K562 (cell line): ENCODE results near the gene ABHD8. TPM values are rescaled to one million over a fixed set of nuclear protein-coding genes. Genes with fewer than 3 reads are reported as not detected.

Experiments
- ATAC-seq: fragments of 200-7000 bp; cut with Tn5 transposase; 3 replicates; pipeline ENCODE4 v1.9.1; 2020; ENCODE audit warnings: moderate library complexity
- BruUV-seq: library from RNA; stranded (reverse); fragments of 400-500 nt; replicated peaks from 2 replicates; lab custom pipeline; 2021; lab: Mats Ljungman, UMichigan
- CTCF ChIA-PET: fragments of 300-600 bp; formaldehyde crosslinking; extraction: SDS; loops from one replicate; lab custom pipeline; 2021; ENCODE audit warnings: low intra/inter-chr PET ratio; lab: Yijun Ruan, JAX
- POLR2A ChIA-PET: fragments of 300-600, 350-650 bp; sonication (Branson Sonifier 250); formaldehyde crosslinking; extraction: SDS; loops from one replicate; lab custom pipeline; 2021; ENCODE audit warnings: antibody characterized with exemption, inconsistent platforms; lab: Yijun Ruan, JAX
- DNase-seq, 4 experiments: peaks; one replicate each; pipeline versions ENCODE4 v3.0.0 to v3.0.0-alpha.2; 2011 to 2018; ENCODE audit warnings: low spot score in 3 of 4, mixed read lengths in 3 of 4; ENCODE audit errors: extremely low read depth in 1 of 4
- FAIRE-seq: peaks from 2 replicates; lab custom pipeline; 2011; peaks lifted over from hg19 to GRCh38; lab: Jason Lieb, UNC
- H2AFZ ChIP-seq: 2 replicates; pipeline ENCODE4 v1.6.0; 2011; ENCODE audit warnings: low read depth, low read length, control low read depth, inconsistent platforms
- H3K27ac ChIP-seq: fragments of 200-600 bp; 3 replicates; pipeline ENCODE4 v1.8.0; 2011; ENCODE audit warnings: low read depth, mild to moderate bottlenecking, control low read depth, inconsistent platforms, low read length, moderate library complexity, mixed read lengths; ENCODE audit errors: extremely low read depth
- H3K27me3 ChIP-seq, 2 experiments: fragments of 300-600 bp in 1 of 2; 2 replicates in 1 of 2; 3 replicates in 1 of 2; pipeline versions ENCODE4 v1.6.0 to v1.8.0; 2011; ENCODE audit warnings: inconsistent platforms in 2 of 2, low read length in 2 of 2, mild to moderate bottlenecking in 1 of 2, mixed read lengths in 1 of 2, moderate library complexity in 1 of 2; ENCODE audit not compliant: control insufficient read depth in 2 of 2, insufficient read depth in 2 of 2
- H3K36me3 ChIP-seq: fragments of 300-600 bp; 3 replicates; pipeline ENCODE4 v1.8.0; 2011; ENCODE audit warnings: mild to moderate bottlenecking, low read length, inconsistent platforms; ENCODE audit not compliant: control insufficient read depth, insufficient read depth
- H3K4me1 ChIP-seq, 2 experiments: fragments of 200-600 bp in 1 of 2; replicated peaks in 1 of 2; 2 replicates in 1 of 2; 3 replicates in 1 of 2; pipeline versions ENCODE4 v1.5.1 to v1.8.0; 2011; ENCODE audit warnings: inconsistent platforms in 2 of 2, low read length in 2 of 2, mild to moderate bottlenecking in 1 of 2, mixed read lengths in 1 of 2, moderate library complexity in 1 of 2; ENCODE audit not compliant: control insufficient read depth in 2 of 2, insufficient read depth in 2 of 2
- H3K4me2 ChIP-seq: 2 replicates; pipeline ENCODE4 v1.6.1; 2011; ENCODE audit warnings: low read length, control low read depth, inconsistent platforms, mixed read lengths; ENCODE audit not compliant: insufficient read depth
- H3K4me3 ChIP-seq: fragments of 200-600 bp; sonication (generic), shearing (Covaris generic); 2 replicates; pipeline ENCODE4 v1.5.1; 2016; ENCODE audit warnings: control low read depth, inconsistent platforms
- H3K79me2 ChIP-seq: fragments of 200-600 bp; 3 replicates; pipeline ENCODE4 v1.8.0; 2011; ENCODE audit warnings: low read length, inconsistent platforms; ENCODE audit not compliant: control insufficient read depth, insufficient read depth
- H3K9ac ChIP-seq, 2 experiments: 2 replicates each; pipeline versions ENCODE4 v1.6.0 to v1.6.1; 2011; ENCODE audit warnings: low read depth in 2 of 2, low read length in 2 of 2, control low read depth in 1 of 2, inconsistent platforms in 1 of 2, mild to moderate bottlenecking in 1 of 2, mixed read lengths in 1 of 2; ENCODE audit not compliant: insufficient read depth in 1 of 2
- H3K9me1 ChIP-seq: one replicate; pipeline ENCODE4 v1.6.0; 2011; ENCODE audit warnings: inconsistent platforms, mild to moderate bottlenecking, low read length, moderate library complexity; ENCODE audit not compliant: control insufficient read depth, insufficient read depth
- H3K9me3 ChIP-seq: replicated peaks from 2 replicates; pipeline ENCODE4 v1.5.1; 2011; ENCODE audit warnings: low read depth, low read length, inconsistent platforms; ENCODE audit not compliant: control insufficient read depth, insufficient read depth
- H4K20me1 ChIP-seq: replicated peaks from 2 replicates; pipeline ENCODE4 v1.6.1; 2011; ENCODE audit warnings: low read length, inconsistent platforms, mixed read lengths; ENCODE audit not compliant: control insufficient read depth, insufficient read depth
- CREBBP ChIP-seq: IDR thresholded peaks from one replicate; pipeline ENCODE4 v1.6.1; 2012; ENCODE audit warnings: low read depth, mild to moderate bottlenecking, control low read depth, inconsistent platforms, low read length
- HNRNPL ChIP-seq: fragments of 200-400 bp; formaldehyde crosslinking; IDR thresholded peaks from 2 replicates; pipeline ENCODE4 v1.6.1; 2017; ENCODE audit warnings: low read depth, mild to moderate bottlenecking, low read length
- SP2 ChIP-seq: IDR thresholded peaks from 2 replicates; pipeline ENCODE4 v1.6.1; 2011; ENCODE audit warnings: mild to moderate bottlenecking, low read depth, low read length, moderate library complexity; ENCODE audit not compliant: poor library complexity, severe bottlenecking; ENCODE audit errors: extremely low read depth
- TOE1 ChIP-seq, 2 experiments: fragments of 450-650 bp in 1 of 2; sonication (generic) in 1 of 2; formaldehyde crosslinking in 1 of 2; IDR thresholded peaks; 2 replicates each; pipeline versions ENCODE4 v1.7.1 to v1.8.0; 2016 to 2022; ENCODE audit warnings: borderline replicate concordance in 2 of 2, mild to moderate bottlenecking in 2 of 2, antibody characterized with exemption in 1 of 2, inconsistent platforms in 1 of 2, low read depth in 1 of 2, missing genetic modification reagents in 1 of 2, moderate library complexity in 1 of 2
- WGBS: fragments of 100-300 bp; shearing (Covaris generic); methylation state at CpG from one replicate; pipeline ENCODE4 v1.1.6; 2016; ENCODE audit warnings: low coverage, mixed read lengths; ENCODE audit not compliant: insufficient coverage; ENCODE audit errors: missing lambda C conversion rate; 5-methylcytosine and 5-hydroxymethylcytosine counted together
- in situ Hi-C: fragments of 300-500 bp; cut with MboI; formaldehyde crosslinking; loops from 4 replicates; pipeline ENCODE4 v1.15.0; 2018; ENCODE audit warnings: inconsistent platforms, mixed read lengths
- intact Hi-C: fragments of 100-400 bp; cut with micrococcal nuclease; formaldehyde crosslinking; loops from 2 replicates; pipeline ENCODE4 v1.14.2; 2022
- polyA plus RNA-seq, 8 experiments: library from polyadenylated mRNA; depleted of rRNA in 4 of 8; stranded (reverse) in 5 of 8; unstranded in 3 of 8; fragments of >200 nt; fragmentation: Nextera tagmentation in 2 of 8; fragmentation: Illumina TruSeq in 1 of 8; extraction: Ambion mirVana in 2 of 8; extraction: Trizol in 1 of 8; gene quantifications; 2 replicates each; pipeline versions ENCODE4 v1.2.1 to v1.2.3, GENCODE V29; 2011 to 2014; ENCODE audit warnings: inconsistent platforms in 1 of 8, missing spikeins in 1 of 8
- total RNA-seq, 7 experiments: library from RNA; depleted of rRNA in 6 of 7; stranded (reverse); fragments of >200 nt in 6 of 7; fragmentation: Illumina TruSeq in 2 of 7; extraction: Trizol in 2 of 7; gene quantifications; 2 replicates each; pipeline versions ENCODE4 v1.2.1 to v1.2.3, GENCODE V29; 2011 to 2021; ENCODE audit warnings: low replicate concordance in 1 of 7
- TF ChIP-seq, protein P1 (sequence below): fragments of 250-450 bp; sonication (Bioruptor Pico); IDR thresholded peaks from 2 replicates; pipeline ENCODE4 v1.6.1; 2021; ENCODE audit warnings: mild to moderate bottlenecking
- TF ChIP-seq, protein P2 (sequence below): fragments of 250-450 bp; sonication (Bioruptor Pico); IDR thresholded peaks from 2 replicates; pipeline ENCODE4 v1.4.0; 2020
- TF ChIP-seq, protein P3 (sequence below), 2 experiments: fragments of 450-650 bp; IDR thresholded peaks; 2 replicates each; pipeline ENCODE4 v1.6.1; 2016

ABHD8 gene
- total and polyA plus RNA-seq, 9 of the 15 experiments (the other 6 are each of a cell fraction or from before 2014, with no cell fraction given) = 0.04 to 6.6 (median 2.0) TPM; not detected in 1

DNA sequence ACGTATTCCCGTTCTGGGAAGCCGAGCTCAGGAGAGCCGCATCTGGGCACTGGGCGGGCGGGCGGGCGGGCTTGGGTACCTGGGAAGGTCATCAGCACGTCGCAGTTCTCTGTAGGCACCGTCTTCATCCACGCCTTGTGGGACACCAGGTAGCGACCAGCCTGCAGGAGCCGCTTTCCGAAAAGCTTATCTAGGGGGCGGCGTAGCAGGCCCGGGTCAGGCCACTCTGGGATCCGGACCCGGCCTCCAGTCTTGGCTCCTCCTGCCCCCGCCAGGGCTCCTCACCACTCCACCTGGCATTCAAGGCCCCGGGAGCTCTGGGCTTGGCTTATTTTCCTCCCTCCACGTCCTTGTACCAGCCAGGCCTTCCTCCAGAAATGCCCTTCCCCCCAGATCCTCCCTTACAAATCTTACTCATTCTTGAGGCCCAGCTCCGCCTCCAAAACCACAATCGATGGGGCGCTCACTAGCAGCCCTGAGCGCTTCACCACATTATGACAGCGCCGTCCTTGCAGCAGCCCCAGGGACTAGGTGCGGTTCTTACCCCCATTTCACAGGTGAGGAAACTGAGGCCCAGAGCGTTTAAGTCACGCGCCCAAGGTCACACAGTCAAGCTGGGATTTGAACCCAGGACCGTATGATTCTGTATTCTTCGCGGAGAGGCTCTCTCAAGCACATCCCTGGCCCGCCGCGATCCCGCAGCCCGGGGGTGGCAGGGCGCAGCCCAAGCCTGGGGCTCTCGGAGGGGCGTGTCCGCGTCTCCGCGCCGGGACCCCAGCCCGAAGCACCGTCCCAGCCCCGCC is 30.6 kb upstream of the ABHD8 start (continued):
- TF ChIP-seq, protein P1, sequence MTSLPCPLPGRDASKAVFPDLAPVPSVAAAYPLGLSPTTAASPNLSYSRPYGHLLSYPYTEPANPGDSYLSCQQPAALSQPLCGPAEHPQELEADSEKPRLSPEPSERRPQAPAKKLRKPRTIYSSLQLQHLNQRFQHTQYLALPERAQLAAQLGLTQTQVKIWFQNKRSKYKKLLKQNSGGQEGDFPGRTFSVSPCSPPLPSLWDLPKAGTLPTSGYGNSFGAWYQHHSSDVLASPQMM (CRISPR knock-in tag) = no peak
- no peak for TF ChIP-seq CREBBP
- TF ChIP-seq TOE1 (IDR thresholded peaks at IDR 0.05; ENCODE audit: borderline replicate concordance) = peak; percentile 32
- no peak for TF ChIP-seq TOE1 (CRISPR knock-in tag; IDR thresholded peaks at IDR 0.05; ENCODE audit: borderline replicate concordance, low read depth)
- TF ChIP-seq SP2 = peak; percentile 41

DNA sequence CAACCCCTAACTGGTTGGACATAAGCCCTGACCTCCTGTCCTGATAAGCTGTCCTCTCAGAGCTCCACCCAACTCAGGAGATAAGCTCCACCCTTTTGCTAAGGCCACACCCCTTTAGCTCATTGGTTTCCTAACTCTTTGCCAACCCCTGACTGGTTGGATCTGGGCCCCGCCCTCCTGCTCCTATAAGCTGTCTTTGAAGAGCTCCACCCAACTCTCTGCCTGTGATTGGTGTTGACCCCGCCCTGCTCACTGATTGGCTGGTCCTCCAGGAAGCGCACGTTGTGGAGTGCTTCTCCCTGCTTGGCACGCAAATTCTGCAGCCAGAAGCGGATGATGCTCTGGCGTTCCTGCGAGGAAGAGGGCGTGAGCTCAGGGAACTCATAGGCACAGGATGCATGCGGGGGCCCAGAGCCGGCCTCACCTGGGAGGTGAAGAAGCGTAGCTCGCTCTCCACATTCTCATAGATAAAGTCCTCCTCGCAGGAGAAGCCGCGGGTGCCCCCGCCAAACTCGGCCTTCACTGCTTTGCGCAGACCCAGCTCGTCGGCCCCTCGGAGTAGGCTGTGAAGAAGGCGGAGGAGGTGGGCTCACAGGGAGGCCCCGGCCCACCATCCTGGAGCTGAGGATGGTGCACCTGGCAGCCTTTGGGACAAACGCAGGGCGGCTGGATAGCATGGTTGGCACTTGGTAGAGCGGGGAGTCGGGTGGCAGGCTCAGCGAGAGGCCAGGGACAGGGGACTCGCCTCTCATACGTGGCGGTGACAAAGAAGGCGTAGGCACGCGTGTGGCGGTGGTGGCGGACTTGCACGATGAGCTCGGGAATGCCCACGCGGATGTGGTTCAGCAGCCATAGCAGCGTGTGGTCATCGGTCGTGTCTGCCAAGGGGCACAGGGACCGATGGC is 29.7 kb upstream of the ABHD8 start:
- H3K9me1 ChIP-seq = no peaks in the 10 kb centered on the region
- H4K20me1 ChIP-seq = no peaks in the 10 kb centered on the region
- H3K4me1 ChIP-seq = peaks cover 22 to 71% of the 10 kb centered on the region in 2 experiments; a peak in 4 of 5 replicates
- ATAC-seq (peak; percentile 78), FAIRE-seq (peak; percentile 99), DNase-seq (peak; percentile 85 to 97 (median 94))
- intact Hi-C loops (no loop called here), in situ Hi-C loops (no loop called here)
- H3K36me3 ChIP-seq = peaks cover 7% of the 10 kb centered on the region; the same call in 1 of the 3 replicates
- TSS peak; percentile 17 for BruUV-seq
- no peak overlapping the region for H3K27ac ChIP-seq
- H3K79me2 ChIP-seq = peaks cover 13% of the 10 kb centered on the region; the same call in 2 of the 3 replicates
- H3K4me3 ChIP-seq = no peak overlapping the region
- WGBS = 81% methylated on average over 45 of the region's 45 CpGs
- no peaks in the 10 kb centered on the region; the same call in 1 of the 2 replicates for H3K9me3 ChIP-seq
- no peak overlapping the region for H2AFZ ChIP-seq
- H3K27me3 ChIP-seq = no peaks in the 10 kb centered on the region
- H3K4me2 ChIP-seq = 0 out of 2 replicates have a peak overlapping the region, but pooled peaks have one; percentile 30
- H3K9ac ChIP-seq = peak overlapping the region in 1 of 2 experiments; percentile 71; a peak in 2 of 4 replicates
- ChIA-PET POLR2A (interaction anchor here (0.5 to 7.9 kb wide), 18 partner anchors 9 to 1055 kb away, joined by 3 to 78 read pairs (median 3); partner anchors contain the start of gene DDA1), CTCF (no interaction called here)
- peak; percentile 71; the same call in 1 of the 2 replicates for TF ChIP-seq HNRNPL
- TF ChIP-seq, protein P2, sequence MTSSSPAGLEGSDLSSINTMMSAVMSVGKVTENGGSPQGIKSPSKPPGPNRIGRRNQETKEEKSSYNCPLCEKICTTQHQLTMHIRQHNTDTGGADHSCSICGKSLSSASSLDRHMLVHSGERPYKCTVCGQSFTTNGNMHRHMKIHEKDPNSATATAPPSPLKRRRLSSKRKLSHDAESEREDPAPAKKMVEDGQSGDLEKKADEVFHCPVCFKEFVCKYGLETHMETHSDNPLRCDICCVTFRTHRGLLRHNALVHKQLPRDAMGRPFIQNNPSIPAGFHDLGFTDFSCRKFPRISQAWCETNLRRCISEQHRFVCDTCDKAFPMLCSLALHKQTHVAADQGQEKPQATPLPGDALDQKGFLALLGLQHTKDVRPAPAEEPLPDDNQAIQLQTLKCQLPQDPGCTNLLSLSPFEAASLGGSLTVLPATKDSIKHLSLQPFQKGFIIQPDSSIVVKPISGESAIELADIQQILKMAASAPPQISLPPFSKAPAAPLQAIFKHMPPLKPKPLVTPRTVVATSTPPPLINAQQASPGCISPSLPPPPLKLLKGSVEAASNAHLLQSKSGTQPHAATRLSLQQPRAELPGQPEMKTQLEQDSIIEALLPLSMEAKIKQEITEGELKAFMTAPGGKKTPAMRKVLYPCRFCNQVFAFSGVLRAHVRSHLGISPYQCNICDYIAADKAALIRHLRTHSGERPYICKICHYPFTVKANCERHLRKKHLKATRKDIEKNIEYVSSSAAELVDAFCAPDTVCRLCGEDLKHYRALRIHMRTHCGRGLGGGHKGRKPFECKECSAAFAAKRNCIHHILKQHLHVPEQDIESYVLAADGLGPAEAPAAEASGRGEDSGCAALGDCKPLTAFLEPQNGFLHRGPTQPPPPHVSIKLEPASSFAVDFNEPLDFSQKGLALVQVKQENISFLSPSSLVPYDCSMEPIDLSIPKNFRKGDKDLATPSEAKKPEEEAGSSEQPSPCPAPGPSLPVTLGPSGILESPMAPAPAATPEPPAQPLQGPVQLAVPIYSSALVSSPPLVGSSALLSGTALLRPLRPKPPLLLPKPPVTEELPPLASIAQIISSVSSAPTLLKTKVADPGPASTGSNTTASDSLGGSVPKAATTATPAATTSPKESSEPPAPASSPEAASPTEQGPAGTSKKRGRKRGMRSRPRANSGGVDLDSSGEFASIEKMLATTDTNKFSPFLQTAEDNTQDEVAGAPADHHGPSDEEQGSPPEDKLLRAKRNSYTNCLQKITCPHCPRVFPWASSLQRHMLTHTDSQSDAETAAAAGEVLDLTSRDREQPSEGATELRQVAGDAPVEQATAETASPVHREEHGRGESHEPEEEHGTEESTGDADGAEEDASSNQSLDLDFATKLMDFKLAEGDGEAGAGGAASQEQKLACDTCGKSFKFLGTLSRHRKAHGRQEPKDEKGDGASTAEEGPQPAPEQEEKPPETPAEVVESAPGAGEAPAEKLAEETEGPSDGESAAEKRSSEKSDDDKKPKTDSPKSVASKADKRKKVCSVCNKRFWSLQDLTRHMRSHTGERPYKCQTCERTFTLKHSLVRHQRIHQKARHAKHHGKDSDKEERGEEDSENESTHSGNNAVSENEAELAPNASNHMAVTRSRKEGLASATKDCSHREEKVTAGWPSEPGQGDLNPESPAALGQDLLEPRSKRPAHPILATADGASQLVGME = 0 out of 2 replicates have a peak, but pooled peaks have one; percentile 38
- TF ChIP-seq, protein P3, sequence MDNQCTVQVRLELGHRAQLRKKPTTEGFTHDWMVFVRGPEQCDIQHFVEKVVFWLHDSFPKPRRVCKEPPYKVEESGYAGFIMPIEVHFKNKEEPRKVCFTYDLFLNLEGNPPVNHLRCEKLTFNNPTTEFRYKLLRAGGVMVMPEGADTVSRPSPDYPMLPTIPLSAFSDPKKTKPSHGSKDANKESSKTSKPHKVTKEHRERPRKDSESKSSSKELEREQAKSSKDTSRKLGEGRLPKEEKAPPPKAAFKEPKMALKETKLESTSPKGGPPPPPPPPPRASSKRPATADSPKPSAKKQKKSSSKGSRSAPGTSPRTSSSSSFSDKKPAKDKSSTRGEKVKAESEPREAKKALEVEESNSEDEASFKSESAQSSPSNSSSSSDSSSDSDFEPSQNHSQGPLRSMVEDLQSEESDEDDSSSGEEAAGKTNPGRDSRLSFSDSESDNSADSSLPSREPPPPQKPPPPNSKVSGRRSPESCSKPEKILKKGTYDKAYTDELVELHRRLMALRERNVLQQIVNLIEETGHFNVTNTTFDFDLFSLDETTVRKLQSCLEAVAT (IDR thresholded peaks at IDR 0.05) = peak in 1 of 2 experiments; percentile 16; a peak in 1 of 4 replicates
